Stomach smooth muscle (tissue), 2 donors: ENCODE results near the gene PUM2.

Source experiments
- H3K27ac ChIP-seq: one replicate; pipeline ENCODE4 v1.7.0; 2013; ENCODE audit warnings: mild to moderate bottlenecking, low read length, inconsistent platforms
- H3K27me3 ChIP-seq, 2 donors: one replicate each; pipeline ENCODE4 v1.7.0; 2013; ENCODE audit warnings: low read length in 2 of 2; ENCODE audit not compliant: insufficient read depth in 2 of 2, control insufficient read depth in 1 of 2
- H3K36me3 ChIP-seq, 2 donors: one replicate each; pipeline ENCODE4 v1.7.0; 2013; ENCODE audit warnings: low read length in 2 of 2; ENCODE audit not compliant: control insufficient read depth in 2 of 2, insufficient read depth in 2 of 2
- H3K4me1 ChIP-seq: one replicate; pipeline ENCODE4 v1.7.0; 2013; ENCODE audit warnings: low read length; ENCODE audit not compliant: control insufficient read depth, insufficient read depth
- H3K4me3 ChIP-seq, 2 donors: one replicate each; pipeline ENCODE4 v1.7.0; 2013; ENCODE audit warnings: low read length in 2 of 2
- H3K9ac ChIP-seq, 2 donors: one replicate each; pipeline ENCODE4 v1.7.0; 2013; ENCODE audit warnings: low read length in 2 of 2, mild to moderate bottlenecking in 1 of 2
- H3K9me3 ChIP-seq, 2 donors: one replicate each; pipeline ENCODE4 v1.7.0; 2013; ENCODE audit warnings: low read length in 2 of 2; ENCODE audit not compliant: control insufficient read depth in 2 of 2
- donor health status: healthy.
- donor health status: Pancreatic carcinoma.

Gene PUM2

GRCh38 chr2:20350753-20351554 is at the start of gene PUM2:
TSS of gene PUM2 (minus strand) at chr2:20350844. CDS start at chr2:20327360, 23,484 bp downstream.
- Histone ChIP-seq H3K4me1 (peaks cover 29% of the 10 kb centered on the region), H3K9ac (peak within 1 kb of the TSS; percentile 85 to 92), H3K27me3 (no peaks in the 10 kb centered on the region), H3K4me3 (peak within 1 kb of the TSS; percentile 82 to 83), H3K36me3 (no peaks in the 10 kb centered on the region), H3K27ac (peak within 1 kb of the TSS; percentile 95), H3K9me3 (no peaks in the 10 kb centered on the region)

GRCh38 chr2:20400306-20400705 is 49.7 kb upstream of the PUM2 start:
- no peak overlapping the region for H3K4me3 ChIP-seq
- H3K27ac ChIP-seq, result no peak overlapping the region
- no peaks in the 10 kb centered on the region for H3K36me3 ChIP-seq
- peaks cover 19% of the 10 kb centered on the region for H3K4me1 ChIP-seq
- H3K27me3 ChIP-seq, result no peaks in the 10 kb centered on the region
- H3K9ac ChIP-seq, result no peak overlapping the region
- H3K9me3 ChIP-seq, result no peaks in the 10 kb centered on the region

- peaks cover 19% of the 10 kb centered on the region for H3K4me1 ChIP-seq
- no peaks in the 10 kb centered on the region for H3K27me3 ChIP-seq
- H3K9me3 ChIP-seq, result no peaks in the 10 kb centered on the region
- no peaks in the 10 kb centered on the region for H3K36me3 ChIP-seq
- no peak overlapping the region for H3K9ac ChIP-seq
- H3K27ac ChIP-seq, result no peak overlapping the region
- no peak overlapping the region for H3K4me3 ChIP-seq
Observed at GRCh38 chr2:20398956-20399567, 48.4 kb upstream of the PUM2 start.

- Histone ChIP-seq H3K9ac (no peak overlapping the region), H3K36me3 (no peaks in the 10 kb centered on the region), H3K27me3 (peaks cover 0 to 2% of the 10 kb centered on the region in 2 donors), H3K4me3 (no peak overlapping the region), H3K4me1 (peaks cover 18% of the 10 kb centered on the region), H3K9me3 (no peaks in the 10 kb centered on the region), H3K27ac (no peak overlapping the region)
Observed at GRCh38 chr2:20397811-20398447, 47.3 kb upstream of the PUM2 start.

- H3K27me3 ChIP-seq, result peaks cover 0 to 2% of the 10 kb centered on the region in 2 donors
- no peak overlapping the region for H3K4me3 ChIP-seq
- no peak overlapping the region for H3K9ac ChIP-seq
- no peaks in the 10 kb centered on the region for H3K9me3 ChIP-seq
- H3K4me1 ChIP-seq, result peaks cover 16% of the 10 kb centered on the region
- no peaks in the 10 kb centered on the region for H3K36me3 ChIP-seq
- peak overlapping the region; percentile 24 for H3K27ac ChIP-seq
Observed at GRCh38 chr2:20396356-20397000, 45.8 kb upstream of the PUM2 start.

GRCh38 chr2:20393986-20394385 is 43.3 kb upstream of the PUM2 start:
- Histone ChIP-seq H3K27me3 (peaks cover 0 to 2% of the 10 kb centered on the region in 2 donors), H3K4me3 (no peak overlapping the region), H3K36me3 (no peaks in the 10 kb centered on the region), H3K4me1 (peaks cover 13% of the 10 kb centered on the region), H3K9ac (no peak overlapping the region), H3K27ac (no peak overlapping the region), H3K9me3 (no peaks in the 10 kb centered on the region)

- no peaks in the 10 kb centered on the region for H3K36me3 ChIP-seq
- peaks cover 11% of the 10 kb centered on the region for H3K4me1 ChIP-seq
- H3K27ac ChIP-seq, result no peak overlapping the region
- H3K4me3 ChIP-seq, result no peak overlapping the region
- H3K27me3 ChIP-seq, result peaks cover 0 to 2% of the 10 kb centered on the region in 2 donors
- H3K9ac ChIP-seq, result no peak overlapping the region
- H3K9me3 ChIP-seq, result no peaks in the 10 kb centered on the region
Observed at GRCh38 chr2:20391951-20392699, 41.5 kb upstream of the PUM2 start.

GRCh38 chr2:20390524-20391123 is 40.0 kb upstream of the PUM2 start:
- Histone ChIP-seq H3K4me3 (no peak overlapping the region), H3K9me3 (no peaks in the 10 kb centered on the region), H3K27me3 (peaks cover 0 to 2% of the 10 kb centered on the region in 2 donors), H3K9ac (no peak overlapping the region), H3K4me1 (peaks cover 11% of the 10 kb centered on the region), H3K36me3 (no peaks in the 10 kb centered on the region), H3K27ac (peak overlapping the region; percentile 37)

GRCh38 chr2:20384953-20385352 is 34.3 kb upstream of the PUM2 start:
- peaks cover 15% of the 10 kb centered on the region for H3K4me1 ChIP-seq
- no peak overlapping the region for H3K9ac ChIP-seq
- no peak overlapping the region for H3K4me3 ChIP-seq
- H3K9me3 ChIP-seq, result no peaks in the 10 kb centered on the region
- no peaks in the 10 kb centered on the region for H3K27me3 ChIP-seq
- H3K36me3 ChIP-seq, result no peaks in the 10 kb centered on the region
- no peak overlapping the region for H3K27ac ChIP-seq
